Stimulated activated CD4-positive, alpha-beta T cell treated with anti-CD3 and anti-CD28 coated beads, Interleukin-4, amount 100 ng/mL, for 4 hours (primary cell): ENCODE data around the gene LBHD1.

ENCODE experiments used
- DNase-seq, 2 experiments: peaks; one replicate each; pipeline ENCODE4 v3.0.0-alpha.2; 2020

LBHD1 gene

GRCh38 chr11:62613291-62613778, 58.7 kb downstream of the LBHD1 start:
- DNase-seq, result no peak
